Testis (tissue), 3 donors: ENCODE data around the gene TAB2. TPM values are rescaled to one million over a fixed set of nuclear protein-coding genes. Genes with fewer than 3 reads are reported as not detected.

Experiments
- DNase-seq: peaks from one replicate; pipeline ENCODE4 v3.0.0-alpha.2; 2019
- H3K27ac ChIP-seq, 2 donors: fragments of 200-600 bp; sonication (generic); one replicate each; pipeline ENCODE4 v1.5.1; 2019
- H3K27me3 ChIP-seq: fragments of 200-600 bp; sonication (generic); one replicate; pipeline ENCODE4 v1.5.1; 2019
- H3K36me3 ChIP-seq: fragments of 200-600 bp; sonication (generic); one replicate; pipeline ENCODE4 v1.5.1; 2017; ENCODE audit warnings: low read depth; ENCODE audit errors: missing control alignments
- H3K4me1 ChIP-seq: fragments of 200-600 bp; sonication (generic); one replicate; pipeline ENCODE4 v1.5.1; 2019
- H3K4me3 ChIP-seq, 2 donors: fragments of 200-600 bp; sonication (generic); one replicate each; pipeline ENCODE4 v1.5.1; 2017 to 2019
- H3K9me3 ChIP-seq: fragments of 200-600 bp; sonication (generic); one replicate; pipeline ENCODE4 v1.5.1; 2017
- CTCF ChIP-seq, 3 experiments: fragments of 450-650 bp in 2 of 3; fragments of 200-600 bp in 1 of 3; sonication (generic) in 1 of 3; IDR thresholded peaks; one replicate each; pipeline ENCODE4 v1.5.1; 2016 to 2019; ENCODE audit warnings: antibody characterized with exemption in 3 of 3, mild to moderate bottlenecking in 2 of 3, moderate library complexity in 1 of 3
- POLR2A ChIP-seq: fragments of 450-650 bp; IDR thresholded peaks from one replicate; pipeline ENCODE4 v1.6.1; 2017; ENCODE audit warnings: antibody characterized with exemption, mild to moderate bottlenecking, moderate library complexity
- WGBS, 2 donors: methylation state at CpG; one replicate each; pipeline ENCODE4 v1.1.5; 2018; 5-methylcytosine and 5-hydroxymethylcytosine counted together
- intact Hi-C: fragments of 100-400 bp; cut with DNase I; formaldehyde crosslinking; loops from one replicate; pipeline ENCODE4 v1.15.1; 2023; ENCODE audit warnings: low total_unique reads
- polyA plus RNA-seq: library from polyadenylated mRNA; stranded (reverse); fragments of 350-450 nt; fragmentation: Illumina TruSeq; extraction: RNeasy Lipid Tissue Mini Kit (QIAGEN cat#74804); gene quantifications from one replicate; pipeline ENCODE4 v1.2.3, GENCODE V29; 2014; ENCODE audit warnings: low read depth, low replicate concordance; ENCODE audit not compliant: insufficient read depth
- total RNA-seq, 2 donors: library from RNA; depleted of rRNA; stranded (reverse); fragments of >200 nt; gene quantifications; one replicate each; pipeline ENCODE4 v1.2.3, GENCODE V29; 2016

The TAB2 gene
- total and polyA plus RNA-seq, 3 donors from 2014 or later = 45.1 to 84.7 (median 61.0) TPM

GRCh38 chr6:149393002-149393679 is 75.6 kb downstream of the TAB2 start:
- Histone ChIP-seq H3K9me3 (no peaks in the 10 kb centered on the region), H3K4me1 (no peaks in the 10 kb centered on the region), H3K4me3 (no peak overlapping the region), H3K27ac (no peak overlapping the region), H3K36me3 (no peaks in the 10 kb centered on the region), H3K27me3 (no peaks in the 10 kb centered on the region)
- intact Hi-C loops = no loop called here
- TF ChIP-seq POLR2A (no peak), CTCF (IDR thresholded peaks at IDR 0.05) (no peak)
- DNase-seq = no peak

- TF ChIP-seq POLR2A (no peak), CTCF (IDR thresholded peaks at IDR 0.05) (no peak)
- H3K4me3 ChIP-seq = no peak overlapping the region
- H3K4me1 ChIP-seq = no peaks in the 10 kb centered on the region
- no peak overlapping the region for H3K27ac ChIP-seq
- H3K9me3 ChIP-seq = no peaks in the 10 kb centered on the region
- intact Hi-C loops = no loop called here
- no peaks in the 10 kb centered on the region for H3K36me3 ChIP-seq
- H3K27me3 ChIP-seq = no peaks in the 10 kb centered on the region
- no peak for DNase-seq
Measured at GRCh38 chr6:149395185-149395584, 77.7 kb downstream of the TAB2 start.

GRCh38 chr6:149397384-149397783 is 79.9 kb downstream of the TAB2 start:
- DNase-seq = no peak
- Histone ChIP-seq H3K4me3 (no peak overlapping the region), H3K27ac (no peak overlapping the region), H3K4me1 (no peaks in the 10 kb centered on the region), H3K27me3 (no peaks in the 10 kb centered on the region), H3K9me3 (no peaks in the 10 kb centered on the region), H3K36me3 (no peaks in the 10 kb centered on the region)
- intact Hi-C loops = no loop called here
- TF ChIP-seq CTCF (IDR thresholded peaks at IDR 0.05) = no peak
- no peak for TF ChIP-seq POLR2A
- 93 to 95% methylated on average over 6 of the region's 6 CpGs for WGBS, 2 donors

- H3K36me3 ChIP-seq = no peaks in the 10 kb centered on the region
- TF ChIP-seq POLR2A (no peak), CTCF (IDR thresholded peaks at IDR 0.05) (no peak)
- intact Hi-C loops = no loop called here
- H3K4me3 ChIP-seq = no peak within 1 kb of the TSS
- H3K27ac ChIP-seq = no peak within 1 kb of the TSS
- WGBS, 2 donors = 93 to 95% methylated on average over 8 to 11 of the region's 11 CpGs
- H3K27me3 ChIP-seq = no peaks in the 10 kb centered on the region
- DNase-seq = no peak
- H3K4me1 ChIP-seq = no peaks in the 10 kb centered on the region
- H3K9me3 ChIP-seq = no peaks in the 10 kb centered on the region
Measured at GRCh38 chr6:149400050-149400449, 82.5 kb downstream of the TAB2 start, which contains the start of gene SUMO4. Gene SUMO4, plus strand, starts transcription at chr6:149400262. Its CDS starts 130 bp downstream, at chr6:149400392.

- WGBS, 2 donors = 98% methylated on average over 3 of the region's 3 CpGs
- Histone ChIP-seq H3K27ac (no peak overlapping the region), H3K4me3 (no peak overlapping the region), H3K36me3 (no peaks in the 10 kb centered on the region), H3K27me3 (no peaks in the 10 kb centered on the region), H3K9me3 (no peaks in the 10 kb centered on the region), H3K4me1 (no peaks in the 10 kb centered on the region)
- intact Hi-C loops = no loop called here
- TF ChIP-seq POLR2A (no peak), CTCF (IDR thresholded peaks at IDR 0.05) (no peak)
- DNase-seq = no peak
Measured at GRCh38 chr6:149403534-149403933, 86.0 kb downstream of the TAB2 start.
